ENCODE results near the gene RPL10.

Gene RPL10

GRCh38 chrX:154360155-154360713 lies 37.9 kb upstream of the RPL10 start:
- CTCF ChIA-PET: no interaction called here
- H3K9me3 ChIP-seq (ENCODE audit: control extremely low read depth in 1 of 5, control insufficient read depth in 4 of 5, insufficient read depth in 2 of 5, low read depth in 1 of 5, low read length in 4 of 5): no peaks in the 10 kb centered on the region

DNA sequence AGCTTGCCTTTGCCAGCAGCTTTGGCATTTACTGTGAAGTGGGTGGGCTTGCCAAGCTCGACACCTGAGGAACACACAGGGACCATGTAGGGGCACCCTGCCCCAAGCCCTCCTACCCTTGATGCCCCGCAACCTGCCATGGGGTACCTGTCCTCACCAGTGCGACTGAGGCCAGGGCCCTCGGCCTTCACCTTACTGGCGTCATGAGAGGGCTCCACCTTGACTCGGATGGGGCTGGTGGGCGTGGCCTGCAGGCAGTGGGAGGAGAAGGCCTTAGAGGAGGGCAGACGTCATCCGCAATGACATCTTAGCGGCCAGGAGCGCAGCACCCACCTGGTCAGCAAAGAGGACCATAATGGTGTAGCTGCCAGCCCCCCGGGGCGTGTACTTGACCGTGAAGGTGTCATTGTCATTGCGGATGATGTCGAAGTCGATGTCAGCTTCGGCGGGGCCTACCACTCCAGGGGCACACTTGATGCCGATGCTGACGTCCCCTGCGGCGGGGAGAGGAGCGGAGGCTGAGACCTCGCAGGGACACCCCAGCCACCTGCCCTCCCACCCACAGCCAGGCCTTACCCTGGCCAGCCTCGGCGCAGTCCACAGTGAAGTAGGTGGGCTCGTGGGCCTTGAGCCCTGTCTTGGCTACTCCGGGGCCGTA lies 36.0 kb upstream of the RPL10 start:
- no peak for DNase-seq
- Histone ChIP-seq H3K4me3 (ENCODE audit: control insufficient read depth in 1 of 7, extremely low read depth in 1 of 7, insufficient read depth in 4 of 7, low read depth in 2 of 7, low read length in 6 of 7) (no peak overlapping the region), H3K36me3 (ENCODE audit: control insufficient read depth in 4 of 4, insufficient read depth in 4 of 4, low read length in 3 of 4) (peaks cover 3 to 87% (median 54%) of the 10 kb centered on the region in 4 experiments), H3K4me1 (ENCODE audit: control extremely low read depth in 1 of 4, control insufficient read depth in 4 of 4, insufficient read depth in 4 of 4, low read length in 3 of 4) (peaks cover 0 to 1% (median under 1%) of the 10 kb centered on the region in 4 experiments), H3K9me3 (ENCODE audit: control extremely low read depth in 1 of 5, control insufficient read depth in 4 of 5, insufficient read depth in 2 of 5, low read depth in 1 of 5, low read length in 4 of 5) (no peaks in the 10 kb centered on the region), H3K27ac (ENCODE audit: insufficient read depth in 1 of 2, low read depth in 1 of 2, low read length in 2 of 2, poor library complexity in 1 of 2, severe bottlenecking in 2 of 2) (no peak overlapping the region), H3K27me3 (replicated peaks in 2 of 5; ENCODE audit: control insufficient read depth in 4 of 5, insufficient read depth in 5 of 5, low read length in 4 of 5) (no peaks in the 10 kb centered on the region)
- ChIA-PET CTCF (interaction anchor here (0.8 to 1.7 kb wide), 4 partner anchors 9 to 180 kb away, joined by 3 to 7 read pairs (median 4); no protein-coding TSS in a partner anchor), POLR2A (interaction anchor here (0.8 to 1.0 kb wide), 3 partner anchors 10 to 349 kb away, joined by 3 read pairs; no protein-coding TSS in a partner anchor)
- WGBS (ENCODE audit: insufficient coverage): 96% methylated on average over 26 of the region's 30 CpGs

More at GRCh38 chrX:154360155-154360713, 37.9 kb upstream of the RPL10 start:
- POLR2A ChIA-PET: no interaction called here
- Histone ChIP-seq H3K36me3 (ENCODE audit: control insufficient read depth in 4 of 4, insufficient read depth in 4 of 4, low read length in 3 of 4) (peaks cover 3 to 84% (median 53%) of the 10 kb centered on the region in 4 experiments), H3K4me1 (ENCODE audit: control extremely low read depth in 1 of 4, control insufficient read depth in 4 of 4, insufficient read depth in 4 of 4, low read length in 3 of 4) (no peaks in the 10 kb centered on the region), H3K27ac (ENCODE audit: insufficient read depth in 1 of 2, low read depth in 1 of 2, low read length in 2 of 2, poor library complexity in 1 of 2, severe bottlenecking in 2 of 2) (no peak overlapping the region), H3K4me3 (ENCODE audit: control insufficient read depth in 1 of 7, extremely low read depth in 1 of 7, insufficient read depth in 4 of 7, low read depth in 2 of 7, low read length in 6 of 7) (no peak overlapping the region), H3K27me3 (replicated peaks in 2 of 5; ENCODE audit: control insufficient read depth in 4 of 5, insufficient read depth in 5 of 5, low read length in 4 of 5) (no peaks in the 10 kb centered on the region)
- DNase-seq: no peak
- 94% methylated on average over 32 of the region's 34 CpGs for WGBS (ENCODE audit: insufficient coverage)

GRCh38 chrX:154363706-154364439 lies 34.3 kb upstream of the RPL10 start:
- DNase-seq: no peak
- Histone ChIP-seq H3K4me1 (ENCODE audit: control extremely low read depth in 1 of 4, control insufficient read depth in 4 of 4, insufficient read depth in 4 of 4, low read length in 3 of 4) (peaks cover 0 to 17% (median 14%) of the 10 kb centered on the region in 4 experiments), H3K27ac (ENCODE audit: insufficient read depth in 1 of 2, low read depth in 1 of 2, low read length in 2 of 2, poor library complexity in 1 of 2, severe bottlenecking in 2 of 2) (no peak overlapping the region), H3K4me3 (ENCODE audit: control insufficient read depth in 1 of 7, extremely low read depth in 1 of 7, insufficient read depth in 4 of 7, low read depth in 2 of 7, low read length in 6 of 7) (no peak overlapping the region), H3K36me3 (ENCODE audit: control insufficient read depth in 4 of 4, insufficient read depth in 4 of 4, low read length in 3 of 4) (peaks cover 3 to 78% (median 49%) of the 10 kb centered on the region in 4 experiments), H3K9me3 (ENCODE audit: control extremely low read depth in 1 of 5, control insufficient read depth in 4 of 5, insufficient read depth in 2 of 5, low read depth in 1 of 5, low read length in 4 of 5) (no peaks in the 10 kb centered on the region), H3K27me3 (replicated peaks in 2 of 5; ENCODE audit: control insufficient read depth in 4 of 5, insufficient read depth in 5 of 5, low read length in 4 of 5) (no peaks in the 10 kb centered on the region)
- CTCF ChIA-PET: interaction anchor here (1.0 kb wide), 1 partner anchor 15 kb away, joined by 3 read pairs; no protein-coding TSS in a partner anchor
- POLR2A ChIA-PET: no interaction called here
- WGBS (ENCODE audit: insufficient coverage): 95% methylated on average over 20 of the region's 20 CpGs

DNA sequence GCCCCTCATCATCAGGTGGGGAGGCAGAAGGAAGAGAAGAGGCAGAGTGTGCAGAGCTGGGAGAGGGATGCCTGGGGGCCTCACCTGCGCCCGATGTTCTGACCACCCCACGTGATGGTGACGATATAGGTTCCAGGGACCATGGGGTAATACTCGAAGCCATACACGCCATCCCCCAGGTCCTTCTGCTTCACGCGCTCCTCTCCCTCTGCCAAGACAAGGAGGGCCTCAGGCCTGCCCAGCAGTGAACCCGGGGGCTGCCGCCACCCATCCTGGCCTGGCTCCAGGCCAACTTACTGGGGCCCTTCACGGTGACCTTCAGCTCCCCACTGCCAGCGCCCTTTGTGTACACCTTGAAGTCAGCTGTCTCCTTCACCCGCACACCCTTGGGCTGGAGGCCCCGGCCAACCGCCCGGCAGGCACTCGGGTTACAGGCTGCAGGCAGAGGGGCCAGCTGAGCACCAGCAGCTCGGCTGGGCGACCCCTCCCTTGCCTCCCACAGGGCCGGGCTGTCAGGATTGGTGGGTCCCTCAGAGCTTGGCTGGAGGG lies 33.1 kb upstream of the RPL10 start:
- no peaks in the 10 kb centered on the region for H3K27me3 ChIP-seq (replicated peaks in 2 of 5; ENCODE audit: control insufficient read depth in 4 of 5, insufficient read depth in 5 of 5, low read length in 4 of 5)
- DNase-seq: no peak
- 97% methylated on average over 16 of the region's 20 CpGs for WGBS (ENCODE audit: insufficient coverage)
- H3K9me3 ChIP-seq (ENCODE audit: control extremely low read depth in 1 of 5, control insufficient read depth in 4 of 5, insufficient read depth in 2 of 5, low read depth in 1 of 5, low read length in 4 of 5): no peaks in the 10 kb centered on the region
- H3K36me3 ChIP-seq (ENCODE audit: control insufficient read depth in 4 of 4, insufficient read depth in 4 of 4, low read length in 3 of 4): peaks cover 0 to 66% (median 42%) of the 10 kb centered on the region in 4 experiments
- CTCF ChIA-PET: no interaction called here
- H3K27ac ChIP-seq (ENCODE audit: insufficient read depth in 1 of 2, low read depth in 1 of 2, low read length in 2 of 2, poor library complexity in 1 of 2, severe bottlenecking in 2 of 2): no peak overlapping the region
- peaks cover 3 to 24% (median 23%) of the 10 kb centered on the region in 4 experiments for H3K4me1 ChIP-seq (ENCODE audit: control extremely low read depth in 1 of 4, control insufficient read depth in 4 of 4, insufficient read depth in 4 of 4, low read length in 3 of 4)
- POLR2A ChIA-PET: no interaction called here
- no peak overlapping the region for H3K4me3 ChIP-seq (ENCODE audit: control insufficient read depth in 1 of 7, extremely low read depth in 1 of 7, insufficient read depth in 4 of 7, low read depth in 2 of 7, low read length in 6 of 7)

DNA sequence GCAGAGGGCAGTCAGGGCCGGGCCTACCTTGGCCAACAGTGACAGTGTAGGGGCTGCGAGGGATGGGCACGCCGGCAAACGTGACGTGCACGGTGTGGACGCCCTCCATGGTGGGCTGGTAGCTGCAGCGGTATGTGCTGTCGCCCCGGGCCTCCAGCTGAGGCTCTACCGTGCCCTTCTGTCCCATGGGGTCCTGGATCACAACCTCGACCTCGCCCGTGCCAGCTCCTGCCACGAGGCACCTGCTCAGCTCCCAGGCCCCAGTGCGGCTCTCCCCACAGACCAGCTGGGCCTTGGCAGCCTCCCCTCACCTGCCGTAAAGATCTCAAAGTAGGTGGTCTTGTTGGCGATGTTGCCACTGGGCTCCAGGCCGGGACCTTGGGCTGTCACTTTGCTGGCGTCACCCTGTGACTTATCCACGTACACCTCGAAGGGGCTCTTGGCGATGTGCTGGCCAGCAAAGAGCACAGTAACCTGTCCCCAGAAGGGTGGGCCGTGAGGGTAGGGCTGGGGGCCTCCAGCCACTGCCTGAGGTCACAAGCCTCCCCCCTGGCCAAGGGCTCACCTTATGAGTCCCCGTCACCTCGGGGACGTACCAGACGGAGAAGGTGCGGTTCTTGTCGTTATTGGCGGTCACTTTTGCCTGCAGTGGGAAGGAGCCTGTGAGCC lies 32.0 kb upstream of the RPL10 start:
- Histone ChIP-seq H3K27me3 (replicated peaks in 2 of 5; ENCODE audit: control insufficient read depth in 4 of 5, insufficient read depth in 5 of 5, low read length in 4 of 5) (no peaks in the 10 kb centered on the region), H3K9me3 (ENCODE audit: control extremely low read depth in 1 of 5, control insufficient read depth in 4 of 5, insufficient read depth in 2 of 5, low read depth in 1 of 5, low read length in 4 of 5) (no peaks in the 10 kb centered on the region), H3K4me3 (ENCODE audit: control insufficient read depth in 1 of 7, extremely low read depth in 1 of 7, insufficient read depth in 4 of 7, low read depth in 2 of 7, low read length in 6 of 7) (no peak overlapping the region), H3K27ac (ENCODE audit: insufficient read depth in 1 of 2, low read depth in 1 of 2, low read length in 2 of 2, poor library complexity in 1 of 2, severe bottlenecking in 2 of 2) (peak overlapping the region in 1 of 2 experiments; percentile 14), H3K36me3 (ENCODE audit: control insufficient read depth in 4 of 4, insufficient read depth in 4 of 4, low read length in 3 of 4) (peaks cover 0 to 62% (median 40%) of the 10 kb centered on the region in 4 experiments), H3K4me1 (ENCODE audit: control extremely low read depth in 1 of 4, control insufficient read depth in 4 of 4, insufficient read depth in 4 of 4, low read length in 3 of 4) (peaks cover 3 to 24% (median 23%) of the 10 kb centered on the region in 4 experiments)
- ChIA-PET POLR2A (no interaction called here), CTCF (no interaction called here)
- WGBS (ENCODE audit: insufficient coverage): 92% methylated on average over 32 of the region's 32 CpGs
- DNase-seq: no peak

- Histone ChIP-seq H3K27ac (ENCODE audit: insufficient read depth in 1 of 2, low read depth in 1 of 2, low read length in 2 of 2, poor library complexity in 1 of 2, severe bottlenecking in 2 of 2) (peak overlapping the region in 1 of 2 experiments; percentile 14), H3K9me3 (ENCODE audit: control extremely low read depth in 1 of 5, control insufficient read depth in 4 of 5, insufficient read depth in 2 of 5, low read depth in 1 of 5, low read length in 4 of 5) (no peaks in the 10 kb centered on the region), H3K27me3 (replicated peaks in 2 of 5; ENCODE audit: control insufficient read depth in 4 of 5, insufficient read depth in 5 of 5, low read length in 4 of 5) (no peaks in the 10 kb centered on the region), H3K36me3 (ENCODE audit: control insufficient read depth in 4 of 4, insufficient read depth in 4 of 4, low read length in 3 of 4) (peaks cover 0 to 56% (median 36%) of the 10 kb centered on the region in 4 experiments), H3K4me3 (ENCODE audit: control insufficient read depth in 1 of 7, extremely low read depth in 1 of 7, insufficient read depth in 4 of 7, low read depth in 2 of 7, low read length in 6 of 7) (no peak overlapping the region), H3K4me1 (ENCODE audit: control extremely low read depth in 1 of 4, control insufficient read depth in 4 of 4, insufficient read depth in 4 of 4, low read length in 3 of 4) (peaks cover 3 to 25% (median 23%) of the 10 kb centered on the region in 4 experiments)
- no peak for DNase-seq
- ChIA-PET CTCF (no interaction called here), POLR2A (no interaction called here)
- 94% methylated on average over 10 of the region's 11 CpGs for WGBS (ENCODE audit: insufficient coverage)
Measured at GRCh38 chrX:154366666-154367055, 31.5 kb upstream of the RPL10 start.
